Coronary artery (tissue), 2 donors: ENCODE data around the gene STX3.

ENCODE experiments used
- DNase-seq: peaks from one replicate; pipeline ENCODE4 v3.0.0-alpha.2; 2017; ENCODE audit warnings: low spot score
- H3K27ac ChIP-seq, 2 donors: fragments of 200-600 bp; sonication (generic); one replicate each; pipeline ENCODE4 v1.5.1; 2016 to 2019
- H3K4me3 ChIP-seq: fragments of 200-600 bp; sonication (generic); 2 replicates; pipeline ENCODE4 v1.5.1; 2016; ENCODE audit warnings: mild to moderate bottlenecking, moderate library complexity
- CTCF ChIP-seq: fragments of 200-600 bp; sonication (generic); IDR thresholded peaks from one replicate; pipeline ENCODE4 v1.5.1; 2019; ENCODE audit warnings: antibody characterized with exemption

STX3 gene

GRCh38 chr11:59829358-59829757, 74.2 kb downstream of the STX3 start:
- TF ChIP-seq CTCF = no peak
- no peak for DNase-seq
- no peak overlapping the region for H3K4me3 ChIP-seq
- no peak overlapping the region for H3K27ac ChIP-seq

GRCh38 chr11:59833602-59834001, 78.4 kb downstream of the STX3 start:
- DNase-seq = no peak
- no peak for TF ChIP-seq CTCF
- no peak overlapping the region for H3K27ac ChIP-seq
- H3K4me3 ChIP-seq = no peak overlapping the region

- no peak for TF ChIP-seq CTCF
- H3K27ac ChIP-seq = no peak overlapping the region
- H3K4me3 ChIP-seq = no peak overlapping the region
- DNase-seq = no peak
Observed at GRCh38 chr11:59839615-59840014, 84.4 kb downstream of the STX3 start.

GRCh38 chr11:59841514-59841913, 86.3 kb downstream of the STX3 start:
- no peak overlapping the region for H3K27ac ChIP-seq

GRCh38 chr11:59842316-59842715, 87.1 kb downstream of the STX3 start:
- H3K4me3 ChIP-seq = no peak overlapping the region
- no peak overlapping the region for H3K27ac ChIP-seq
- no peak for TF ChIP-seq CTCF
- DNase-seq = no peak

More at GRCh38 chr11:59841514-59841913, 86.3 kb downstream of the STX3 start:
- H3K4me3 ChIP-seq = no peak overlapping the region
- TF ChIP-seq CTCF = no peak
- no peak for DNase-seq

GRCh38 chr11:59845399-59845798, 90.2 kb downstream of the STX3 start, which contains the start of gene CBLIF:
CBLIF (minus strand) TSS chr11:59845499; CDS start chr11:59845453, 46 bp downstream.
- no peak for TF ChIP-seq CTCF
- H3K4me3 ChIP-seq = no peak within 1 kb of the TSS
- H3K27ac ChIP-seq = no peak within 1 kb of the TSS
- no peak for DNase-seq

- no peak for DNase-seq
- no peak for TF ChIP-seq CTCF
- no peak overlapping the region for H3K27ac ChIP-seq
- H3K4me3 ChIP-seq = no peak overlapping the region
Observed at GRCh38 chr11:59846556-59846955, 91.4 kb downstream of the STX3 start.
